C4-2B (cell line): ENCODE results near the gene SFMBT2.

Source experiments
- H3K27ac ChIP-seq: fragments of 450-650 bp; 2 replicates; pipeline ENCODE4 v1.5.1; 2017
- ZFX ChIP-seq: fragments of 450-650 bp; IDR thresholded peaks from 2 replicates; pipeline ENCODE4 v1.6.1; 2017
- TF ChIP-seq, protein P1 (sequence below): fragments of 450-650 bp; conservative IDR thresholded peaks from 2 replicates; pipeline ENCODE4 v1.5.1; 2017; ENCODE audit warnings: mild to moderate bottlenecking

Gene SFMBT2

DNA sequence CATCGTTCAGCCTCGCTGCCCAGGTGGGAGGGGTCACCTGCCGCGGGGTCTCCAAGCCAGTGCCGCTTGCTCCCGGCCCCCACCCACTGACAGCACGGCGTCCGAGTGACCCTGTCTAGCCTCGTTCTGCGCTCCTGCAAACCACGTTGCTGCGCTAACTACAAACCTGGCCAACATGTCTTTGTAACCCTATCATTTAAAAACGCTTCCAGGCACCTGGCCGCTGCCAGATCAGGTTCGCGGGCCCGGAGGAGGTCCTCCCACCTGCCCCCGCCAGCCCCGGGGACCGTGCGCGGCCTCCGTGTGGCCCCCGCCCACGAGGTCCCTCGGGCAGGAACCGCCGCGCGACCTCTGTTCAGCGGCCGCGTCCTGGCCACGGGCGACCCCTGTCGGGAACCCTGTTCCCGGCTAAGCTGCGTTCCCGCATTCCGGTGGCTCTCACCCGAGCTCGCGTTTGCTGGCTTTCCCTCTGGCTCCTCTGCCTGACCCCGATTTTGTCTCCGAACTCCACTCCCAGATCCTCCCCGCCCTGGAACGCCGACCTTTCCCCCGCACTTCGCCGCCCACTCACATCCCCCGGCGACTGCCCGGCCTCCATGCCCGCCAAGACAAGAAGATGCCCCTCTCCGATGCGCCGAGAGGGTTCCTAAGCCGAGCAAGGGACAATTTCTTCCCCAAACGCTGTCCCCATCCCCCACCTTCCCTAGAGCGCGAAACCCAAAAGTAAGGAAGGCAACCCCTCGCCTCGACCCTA, 2.4 kb downstream of the SFMBT2 start:
- no peak overlapping the region for H3K27ac ChIP-seq
- TF ChIP-seq, protein P1, sequence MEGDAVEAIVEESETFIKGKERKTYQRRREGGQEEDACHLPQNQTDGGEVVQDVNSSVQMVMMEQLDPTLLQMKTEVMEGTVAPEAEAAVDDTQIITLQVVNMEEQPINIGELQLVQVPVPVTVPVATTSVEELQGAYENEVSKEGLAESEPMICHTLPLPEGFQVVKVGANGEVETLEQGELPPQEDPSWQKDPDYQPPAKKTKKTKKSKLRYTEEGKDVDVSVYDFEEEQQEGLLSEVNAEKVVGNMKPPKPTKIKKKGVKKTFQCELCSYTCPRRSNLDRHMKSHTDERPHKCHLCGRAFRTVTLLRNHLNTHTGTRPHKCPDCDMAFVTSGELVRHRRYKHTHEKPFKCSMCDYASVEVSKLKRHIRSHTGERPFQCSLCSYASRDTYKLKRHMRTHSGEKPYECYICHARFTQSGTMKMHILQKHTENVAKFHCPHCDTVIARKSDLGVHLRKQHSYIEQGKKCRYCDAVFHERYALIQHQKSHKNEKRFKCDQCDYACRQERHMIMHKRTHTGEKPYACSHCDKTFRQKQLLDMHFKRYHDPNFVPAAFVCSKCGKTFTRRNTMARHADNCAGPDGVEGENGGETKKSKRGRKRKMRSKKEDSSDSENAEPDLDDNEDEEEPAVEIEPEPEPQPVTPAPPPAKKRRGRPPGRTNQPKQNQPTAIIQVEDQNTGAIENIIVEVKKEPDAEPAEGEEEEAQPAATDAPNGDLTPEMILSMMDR = peak; percentile 80
- TF ChIP-seq ZFX = no peak

DNA sequence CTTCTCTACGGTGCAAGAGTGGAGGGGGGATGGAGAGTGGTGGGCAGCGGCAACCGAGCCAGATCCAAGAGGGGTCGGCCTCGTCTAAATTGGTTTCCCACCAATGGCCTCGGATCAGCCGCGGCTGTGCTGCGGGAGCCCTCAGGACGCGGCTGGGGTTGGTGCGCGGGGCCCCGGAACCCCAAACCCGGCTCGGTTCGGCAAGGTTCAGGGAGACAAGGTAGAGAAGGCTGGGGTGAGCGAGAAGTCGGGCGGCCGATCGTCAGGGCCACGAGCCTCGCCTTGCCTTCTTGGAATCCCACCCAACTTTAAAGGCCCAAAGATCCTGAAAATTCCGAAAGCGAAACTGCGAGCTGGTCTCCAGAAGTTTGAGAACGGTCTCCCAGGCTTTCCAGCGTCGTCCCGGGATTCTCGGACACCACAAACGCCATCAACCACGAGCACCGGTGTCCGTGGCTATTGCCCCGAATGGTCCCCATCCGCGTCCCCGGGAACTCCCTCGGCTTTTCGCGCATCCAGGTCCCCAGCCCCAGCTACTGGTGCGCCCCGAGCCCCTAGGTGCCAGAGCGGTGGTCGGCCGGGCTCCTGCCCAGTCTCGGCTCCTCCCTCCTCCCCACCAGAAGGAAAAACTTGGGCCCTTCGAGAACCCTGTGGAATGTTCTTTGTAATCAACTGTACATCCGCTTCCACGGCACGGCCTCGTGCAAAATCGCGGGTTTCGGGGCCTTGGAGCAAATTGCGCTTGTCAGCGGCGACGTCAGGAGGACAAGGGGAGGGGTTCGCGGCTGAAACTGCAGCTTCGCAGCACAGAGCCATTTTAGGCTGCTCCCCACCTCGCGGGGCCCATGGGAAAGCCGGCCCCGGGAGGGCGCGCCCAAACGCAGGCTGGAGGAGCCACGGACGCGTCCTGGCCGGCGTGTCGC, 3.2 kb downstream of the SFMBT2 start:
- H3K27ac ChIP-seq = no peak overlapping the region
- TF ChIP-seq, protein P1 = no peak
- TF ChIP-seq ZFX = no peak

DNA sequence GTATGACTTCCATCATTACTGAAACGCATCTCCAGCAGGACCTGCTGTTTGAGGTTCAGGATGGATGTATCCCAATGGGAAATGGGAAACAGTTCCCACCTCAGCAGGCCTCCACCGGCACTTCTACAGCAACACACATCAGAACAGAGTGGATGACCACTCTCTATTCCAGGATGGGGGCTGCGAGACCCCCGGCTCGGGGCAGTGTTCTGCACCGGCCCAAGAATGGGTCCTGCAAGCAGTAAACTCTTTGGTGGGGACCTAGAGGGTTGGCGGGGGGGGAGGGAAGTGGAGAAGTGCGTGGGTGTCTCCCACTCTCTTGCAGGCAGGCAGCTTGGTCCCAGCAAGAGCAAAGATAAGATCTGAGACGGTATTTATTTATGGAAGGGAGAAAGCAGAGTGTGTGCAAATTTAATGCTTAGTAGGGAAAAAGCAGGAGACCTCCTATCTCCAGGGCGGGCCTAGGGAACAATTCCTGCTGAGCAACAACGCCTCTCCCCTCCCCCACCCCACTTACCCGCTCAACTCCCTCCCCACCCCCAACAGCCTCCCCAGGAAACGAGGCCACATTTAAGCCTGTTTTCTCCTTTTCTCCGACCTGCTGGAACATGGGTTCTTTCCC, 4.0 kb downstream of the SFMBT2 start:
- H3K27ac ChIP-seq = no peak overlapping the region
- no peak for TF ChIP-seq ZFX
- TF ChIP-seq, protein P1 = no peak

DNA sequence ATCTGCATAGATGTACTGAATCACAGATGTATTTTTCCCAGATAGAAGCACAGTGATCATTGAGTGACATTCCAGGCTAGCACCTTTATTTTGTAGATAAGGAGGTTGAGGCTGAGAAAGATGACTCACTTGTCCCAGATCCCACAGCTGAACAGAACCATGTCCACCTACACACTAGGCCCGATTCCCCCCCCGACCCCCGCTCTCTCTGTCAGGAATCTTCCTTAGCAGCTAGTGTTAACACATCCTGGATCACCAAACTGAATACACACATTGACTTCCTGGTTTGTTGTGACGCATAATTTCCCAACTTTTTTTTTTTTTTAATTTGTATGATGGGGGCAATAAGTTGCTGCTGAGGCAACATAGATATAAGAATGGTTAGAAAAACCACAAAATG, 5.2 kb downstream of the SFMBT2 start:
- TF ChIP-seq, protein P1 = no peak
- TF ChIP-seq ZFX = no peak
- H3K27ac ChIP-seq = no peak overlapping the region

DNA sequence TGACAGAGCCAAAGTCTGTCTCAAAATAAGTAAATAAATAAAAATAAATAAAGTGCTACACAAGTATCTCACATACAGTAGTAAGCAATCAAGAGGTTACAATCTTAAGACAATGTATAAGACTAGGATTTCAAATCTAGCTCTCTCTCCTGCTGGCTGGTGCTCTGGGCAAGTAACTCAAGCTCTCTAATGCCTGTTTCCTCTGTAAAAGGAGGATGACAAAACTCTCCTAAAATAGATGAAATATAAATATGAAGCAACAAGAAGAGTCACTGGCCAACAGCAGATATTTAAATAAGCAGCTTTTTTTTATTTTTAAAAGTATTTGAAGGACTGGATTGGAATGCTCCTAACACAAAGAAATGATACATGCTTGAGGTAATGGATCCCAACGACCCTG, 7.2 kb downstream of the SFMBT2 start:
- TF ChIP-seq ZFX = no peak
- TF ChIP-seq, protein P1 = no peak
- H3K27ac ChIP-seq = no peak overlapping the region

DNA sequence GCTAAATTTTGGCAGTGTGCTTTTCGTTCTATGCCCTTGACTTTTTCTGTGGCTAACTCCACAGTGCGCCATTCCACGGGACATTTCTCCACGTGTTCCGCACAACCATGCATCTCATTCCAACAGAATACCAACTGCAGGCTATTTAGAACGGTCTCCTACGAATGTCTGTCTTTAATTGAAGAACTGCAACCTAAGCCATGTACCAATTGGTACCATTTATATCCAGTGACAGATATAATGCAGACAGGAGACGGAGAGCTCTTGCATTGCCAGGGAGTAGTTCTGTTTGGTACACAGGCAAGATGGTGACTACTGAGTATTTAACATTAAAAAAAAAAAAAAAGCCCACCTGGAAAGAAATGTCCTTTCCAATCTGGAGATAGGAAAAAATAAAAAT, 9.1 kb downstream of the SFMBT2 start:
- H3K27ac ChIP-seq = no peak overlapping the region
- TF ChIP-seq, protein P1 = no peak
- no peak for TF ChIP-seq ZFX

DNA sequence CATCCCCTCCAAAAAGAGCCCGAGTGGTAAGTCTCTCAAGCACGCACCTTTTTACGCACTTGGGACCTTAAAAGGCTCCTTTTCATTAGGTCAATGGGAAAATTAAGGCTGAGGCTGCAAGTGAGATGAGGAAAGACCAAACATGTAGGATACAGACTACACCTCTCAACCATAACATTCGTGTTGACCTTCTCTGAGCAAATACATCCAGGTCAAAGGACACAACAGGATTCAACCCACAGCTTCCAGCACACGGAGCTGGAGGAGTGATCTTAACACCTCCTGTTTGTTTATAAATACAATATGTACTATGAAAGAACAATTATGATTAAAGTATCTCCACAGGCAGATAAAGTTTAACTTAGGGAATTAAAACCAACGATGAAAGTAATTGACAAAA, 9.7 kb downstream of the SFMBT2 start:
- TF ChIP-seq, protein P1 = no peak
- TF ChIP-seq ZFX = no peak
- H3K27ac ChIP-seq = no peak overlapping the region
